GM23338 (cell line): Measurements from ENCODE around the gene E2F3. TPM values are rescaled to one million over a fixed set of nuclear protein-coding genes. Genes with fewer than 3 reads are reported as not detected.

Source experiments
- ATAC-seq: fragments of 200-7000 bp; cut with Tn5 transposase; 3 replicates; pipeline ENCODE4 v1.9.1; 2020
- DNase-seq: peaks from one replicate; pipeline ENCODE4 v3.0.0-alpha.2; 2015; ENCODE audit warnings: low spot score
- H2AFZ ChIP-seq: fragments of 200-600 bp; sonication (generic); 2 replicates; pipeline ENCODE4 v1.8.0; 2016; ENCODE audit warnings: antibody characterized with exemption, mild to moderate bottlenecking, moderate library complexity
- H3F3A ChIP-seq: fragments of 200-600 bp; sonication (generic); replicated peaks from 2 replicates; pipeline ENCODE4 v1.8.0; 2017; ENCODE audit warnings: antibody characterized with exemption, mixed run types, low read depth
- H3K27ac ChIP-seq: fragments of 200-600 bp; sonication (generic); 2 replicates; pipeline ENCODE4 v1.6.1; 2016; ENCODE audit warnings: low read depth
- H3K27me3 ChIP-seq: fragments of 200-600 bp; sonication (generic); 2 replicates; pipeline ENCODE4 v1.8.0; 2016; ENCODE audit warnings: mild to moderate bottlenecking, mixed run types, moderate library complexity; ENCODE audit not compliant: insufficient read depth
- H3K36me3 ChIP-seq: fragments of 200-600 bp; sonication (generic); 2 replicates; pipeline ENCODE4 v1.8.0; 2016; ENCODE audit warnings: mild to moderate bottlenecking; ENCODE audit not compliant: insufficient read depth
- H3K4me1 ChIP-seq: fragments of 200-600 bp; sonication (generic); 2 replicates; pipeline ENCODE4 v1.8.0; 2016; ENCODE audit warnings: mild to moderate bottlenecking, moderate library complexity; ENCODE audit not compliant: insufficient read depth
- H3K4me2 ChIP-seq: fragments of 200-600 bp; sonication (generic); 2 replicates; pipeline ENCODE4 v1.7.1; 2017; ENCODE audit warnings: mixed run types
- H3K4me3 ChIP-seq: fragments of 200-600 bp; sonication (generic); 2 replicates; pipeline ENCODE4 v1.6.1; 2016; ENCODE audit warnings: mixed run types
- H3K79me2 ChIP-seq: fragments of 200-600 bp; sonication (generic); replicated peaks from 2 replicates; pipeline ENCODE4 v1.8.0; 2017; ENCODE audit warnings: mild to moderate bottlenecking; ENCODE audit not compliant: insufficient read depth
- H3K9me2 ChIP-seq: fragments of 200-600 bp; sonication (generic); 2 replicates; pipeline ENCODE4 v1.8.0; 2017; ENCODE audit not compliant: insufficient read depth
- H4K20me1 ChIP-seq: fragments of 200-600 bp; sonication (generic); replicated peaks from 2 replicates; pipeline ENCODE4 v1.8.0; 2017; ENCODE audit warnings: mild to moderate bottlenecking; ENCODE audit not compliant: insufficient read depth
- H3K27ac Mint-ChIP-seq: 2 replicates; pipeline ENCODE4 v1.8.0; 2020; ENCODE audit warnings: inconsistent platforms, mild to moderate bottlenecking, moderate library complexity, mixed read lengths
- H3K27me3 Mint-ChIP-seq: 3 replicates; pipeline ENCODE4 v1.8.0; 2022; ENCODE audit warnings: low read depth, mild to moderate bottlenecking, moderate library complexity, mixed read lengths, inconsistent platforms; ENCODE audit not compliant: insufficient read depth, poor library complexity
- H3K36me3 Mint-ChIP-seq: 3 replicates; pipeline ENCODE4 v1.8.0; 2021; ENCODE audit warnings: low read depth, mild to moderate bottlenecking, inconsistent platforms, moderate library complexity, mixed read lengths
- H3K4me1 Mint-ChIP-seq: 3 replicates; pipeline ENCODE4 v1.8.0; 2020; ENCODE audit warnings: mild to moderate bottlenecking, inconsistent platforms, mixed read lengths
- H3K4me3 Mint-ChIP-seq: 3 replicates; pipeline ENCODE4 v1.8.0; 2021; ENCODE audit warnings: moderate library complexity, mild to moderate bottlenecking, inconsistent platforms, mixed read lengths
- H3K9me3 Mint-ChIP-seq: 3 replicates; pipeline ENCODE4 v1.8.0; 2020; ENCODE audit warnings: moderate library complexity, mild to moderate bottlenecking, inconsistent platforms, mixed read lengths
- CREB1 ChIP-seq: fragments of 250-450 bp; sonication (Bioruptor Pico); IDR thresholded peaks from 2 replicates; pipeline ENCODE4 v1.5.0; 2020; ENCODE audit warnings: low read depth, mild to moderate bottlenecking, moderate library complexity
- EZH2 ChIP-seq: fragments of 200-600 bp; sonication (generic); IDR thresholded peaks from one replicate; pipeline ENCODE4 v1.8.0; 2017; ENCODE audit warnings: antibody characterized with exemption, mild to moderate bottlenecking, low read depth; ENCODE audit not compliant: unreplicated experiment
- JUNB ChIP-seq: IDR thresholded peaks from one replicate; pipeline ENCODE4 v1.6.1; 2016; ENCODE audit warnings: antibody characterized with exemption; ENCODE audit not compliant: unreplicated experiment
- NANOG ChIP-seq: IDR thresholded peaks from 2 replicates; pipeline ENCODE4 v1.6.1; 2016; ENCODE audit warnings: antibody characterized with exemption, borderline replicate concordance
- POLR2AphosphoS5 ChIP-seq: IDR thresholded peaks from 2 replicates; pipeline ENCODE4 v1.6.1; 2016; ENCODE audit warnings: antibody characterized with exemption, low read depth
- STAT1 ChIP-seq: IDR thresholded peaks from one replicate; pipeline ENCODE4 v1.6.1; 2016; ENCODE audit warnings: antibody characterized with exemption; ENCODE audit not compliant: unreplicated experiment
- ZNF114 ChIP-seq: fragments of 250-450 bp; sonication (Bioruptor Pico); IDR thresholded peaks from 2 replicates; pipeline ENCODE4 v1.5.0; 2020; ENCODE audit warnings: mild to moderate bottlenecking, moderate library complexity
- ZNF331 ChIP-seq: fragments of 250-450 bp; sonication (Bioruptor Pico); IDR thresholded peaks from 2 replicates; pipeline ENCODE4 v1.5.0; 2020; ENCODE audit warnings: low read depth, mild to moderate bottlenecking, moderate library complexity
- polyA plus RNA-seq: library from polyadenylated mRNA; unstranded; fragments of >200 nt; fragmentation: Nextera tagmentation; extraction: Ambion mirVana; gene quantifications from 2 replicates; pipeline ENCODE4 v1.2.1, GENCODE V29; 2016
- total RNA-seq: library from RNA; depleted of rRNA; stranded (reverse); fragments of >200 nt; shearing (Covaris generic); gene quantifications from 2 replicates; pipeline ENCODE4 v1.2.3, GENCODE V29; 2014
- TF ChIP-seq, protein P1 (sequence below): IDR thresholded peaks from 2 replicates; pipeline ENCODE4 v1.6.1; 2016; ENCODE audit warnings: antibody characterized with exemption
- TF ChIP-seq, protein P2 (sequence below), 2 experiments: fragments of 200-600 bp in 1 of 2; sonication (generic) in 1 of 2; conservative IDR thresholded peaks; 2 replicates each; pipeline versions ENCODE4 v1.5.1 to v1.6.1; 2016 to 2017; ENCODE audit warnings: antibody characterized with exemption in 2 of 2, low read depth in 2 of 2, mild to moderate bottlenecking in 2 of 2, moderate library complexity in 1 of 2
- TF ChIP-seq, protein P3 (sequence below): IDR thresholded peaks from one replicate; pipeline ENCODE4 v1.6.1; 2018; ENCODE audit warnings: antibody characterized with exemption; ENCODE audit not compliant: unreplicated experiment
- TF ChIP-seq, protein P4 (sequence below): fragments of 250-450 bp; sonication (Bioruptor Pico); IDR thresholded peaks from 2 replicates; pipeline ENCODE4 v1.5.0; 2020; ENCODE audit warnings: mild to moderate bottlenecking, moderate library complexity

The E2F3 gene
- total and polyA plus RNA-seq, 2 experiments from 2014 or later = 27.2 to 33.5 TPM

DNA sequence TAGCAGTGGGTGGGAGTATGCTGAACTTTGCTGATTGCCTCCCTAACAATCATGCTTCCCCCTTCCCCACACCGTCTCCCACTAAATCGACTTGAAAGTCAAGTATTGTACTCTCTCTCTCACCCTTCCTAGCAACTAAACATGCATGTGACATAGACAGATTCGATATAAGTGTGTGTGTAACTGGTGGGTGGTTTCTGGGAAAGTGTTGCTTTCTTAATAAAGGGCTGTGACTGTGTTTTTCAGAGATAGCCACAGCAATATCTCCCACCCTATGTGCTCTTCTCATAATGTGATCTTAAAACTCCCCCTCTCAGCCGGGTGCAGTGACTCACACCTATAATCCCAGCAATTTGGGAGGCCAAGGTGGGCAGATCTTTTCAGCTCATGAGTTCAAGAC lies 49.3 kb upstream of the E2F3 start (continued):
- TF ChIP-seq EZH2 = no peak
- no peak for TF ChIP-seq ZNF114 (CRISPR knock-in tag)
- TF ChIP-seq, protein P1, sequence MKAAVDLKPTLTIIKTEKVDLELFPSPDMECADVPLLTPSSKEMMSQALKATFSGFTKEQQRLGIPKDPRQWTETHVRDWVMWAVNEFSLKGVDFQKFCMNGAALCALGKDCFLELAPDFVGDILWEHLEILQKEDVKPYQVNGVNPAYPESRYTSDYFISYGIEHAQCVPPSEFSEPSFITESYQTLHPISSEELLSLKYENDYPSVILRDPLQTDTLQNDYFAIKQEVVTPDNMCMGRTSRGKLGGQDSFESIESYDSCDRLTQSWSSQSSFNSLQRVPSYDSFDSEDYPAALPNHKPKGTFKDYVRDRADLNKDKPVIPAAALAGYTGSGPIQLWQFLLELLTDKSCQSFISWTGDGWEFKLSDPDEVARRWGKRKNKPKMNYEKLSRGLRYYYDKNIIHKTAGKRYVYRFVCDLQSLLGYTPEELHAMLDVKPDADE = no peak
- no peak for TF ChIP-seq NANOG
- TF ChIP-seq ZNF331 (CRISPR knock-in tag) = no peak
- TF ChIP-seq, protein P2, sequence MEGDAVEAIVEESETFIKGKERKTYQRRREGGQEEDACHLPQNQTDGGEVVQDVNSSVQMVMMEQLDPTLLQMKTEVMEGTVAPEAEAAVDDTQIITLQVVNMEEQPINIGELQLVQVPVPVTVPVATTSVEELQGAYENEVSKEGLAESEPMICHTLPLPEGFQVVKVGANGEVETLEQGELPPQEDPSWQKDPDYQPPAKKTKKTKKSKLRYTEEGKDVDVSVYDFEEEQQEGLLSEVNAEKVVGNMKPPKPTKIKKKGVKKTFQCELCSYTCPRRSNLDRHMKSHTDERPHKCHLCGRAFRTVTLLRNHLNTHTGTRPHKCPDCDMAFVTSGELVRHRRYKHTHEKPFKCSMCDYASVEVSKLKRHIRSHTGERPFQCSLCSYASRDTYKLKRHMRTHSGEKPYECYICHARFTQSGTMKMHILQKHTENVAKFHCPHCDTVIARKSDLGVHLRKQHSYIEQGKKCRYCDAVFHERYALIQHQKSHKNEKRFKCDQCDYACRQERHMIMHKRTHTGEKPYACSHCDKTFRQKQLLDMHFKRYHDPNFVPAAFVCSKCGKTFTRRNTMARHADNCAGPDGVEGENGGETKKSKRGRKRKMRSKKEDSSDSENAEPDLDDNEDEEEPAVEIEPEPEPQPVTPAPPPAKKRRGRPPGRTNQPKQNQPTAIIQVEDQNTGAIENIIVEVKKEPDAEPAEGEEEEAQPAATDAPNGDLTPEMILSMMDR (conservative IDR thresholded peaks at IDR 0.05; ENCODE audit: low read depth in 2 of 2) = no peak
- TF ChIP-seq, protein P3, sequence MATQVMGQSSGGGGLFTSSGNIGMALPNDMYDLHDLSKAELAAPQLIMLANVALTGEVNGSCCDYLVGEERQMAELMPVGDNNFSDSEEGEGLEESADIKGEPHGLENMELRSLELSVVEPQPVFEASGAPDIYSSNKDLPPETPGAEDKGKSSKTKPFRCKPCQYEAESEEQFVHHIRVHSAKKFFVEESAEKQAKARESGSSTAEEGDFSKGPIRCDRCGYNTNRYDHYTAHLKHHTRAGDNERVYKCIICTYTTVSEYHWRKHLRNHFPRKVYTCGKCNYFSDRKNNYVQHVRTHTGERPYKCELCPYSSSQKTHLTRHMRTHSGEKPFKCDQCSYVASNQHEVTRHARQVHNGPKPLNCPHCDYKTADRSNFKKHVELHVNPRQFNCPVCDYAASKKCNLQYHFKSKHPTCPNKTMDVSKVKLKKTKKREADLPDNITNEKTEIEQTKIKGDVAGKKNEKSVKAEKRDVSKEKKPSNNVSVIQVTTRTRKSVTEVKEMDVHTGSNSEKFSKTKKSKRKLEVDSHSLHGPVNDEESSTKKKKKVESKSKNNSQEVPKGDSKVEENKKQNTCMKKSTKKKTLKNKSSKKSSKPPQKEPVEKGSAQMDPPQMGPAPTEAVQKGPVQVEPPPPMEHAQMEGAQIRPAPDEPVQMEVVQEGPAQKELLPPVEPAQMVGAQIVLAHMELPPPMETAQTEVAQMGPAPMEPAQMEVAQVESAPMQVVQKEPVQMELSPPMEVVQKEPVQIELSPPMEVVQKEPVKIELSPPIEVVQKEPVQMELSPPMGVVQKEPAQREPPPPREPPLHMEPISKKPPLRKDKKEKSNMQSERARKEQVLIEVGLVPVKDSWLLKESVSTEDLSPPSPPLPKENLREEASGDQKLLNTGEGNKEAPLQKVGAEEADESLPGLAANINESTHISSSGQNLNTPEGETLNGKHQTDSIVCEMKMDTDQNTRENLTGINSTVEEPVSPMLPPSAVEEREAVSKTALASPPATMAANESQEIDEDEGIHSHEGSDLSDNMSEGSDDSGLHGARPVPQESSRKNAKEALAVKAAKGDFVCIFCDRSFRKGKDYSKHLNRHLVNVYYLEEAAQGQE = no peak
- no peak for TF ChIP-seq STAT1

DNA sequence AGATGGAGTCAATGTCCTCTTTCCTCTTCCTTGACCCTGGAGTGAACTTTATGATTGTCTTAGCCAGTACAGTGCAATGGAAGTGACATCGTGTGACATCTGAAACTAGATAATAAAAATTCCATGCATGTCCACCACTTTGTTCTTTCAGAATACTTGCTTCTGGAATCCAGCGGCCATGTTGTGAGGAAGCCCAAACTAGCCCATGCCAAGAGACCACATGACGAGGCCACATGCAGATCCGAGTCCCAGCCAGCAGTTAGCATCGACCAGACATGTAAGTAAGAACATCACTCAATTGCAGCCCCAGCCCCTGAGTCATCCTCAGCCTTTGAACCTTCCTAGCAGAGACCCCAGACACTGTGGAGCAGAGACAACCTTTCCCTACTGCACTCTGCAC lies 48.5 kb upstream of the E2F3 start:
- Mint-ChIP-seq H3K27ac (no peak overlapping the region), H3K4me3 (no peak overlapping the region), H3K36me3 (no peaks in the 10 kb centered on the region), H3K9me3 (no peaks in the 10 kb centered on the region), H3K27me3 (peaks cover 6% of the 10 kb centered on the region), H3K4me1 (no peaks in the 10 kb centered on the region)
- Histone ChIP-seq H3K27ac (no peak overlapping the region), H3K4me3 (no peak overlapping the region), H3K27me3 (no peaks in the 10 kb centered on the region), H4K20me1 (no peaks in the 10 kb centered on the region), H2AFZ (no peak overlapping the region), H3F3A (no peaks in the 10 kb centered on the region), H3K36me3 (no peaks in the 10 kb centered on the region), H3K4me1 (no peaks in the 10 kb centered on the region), H3K9me2 (peaks cover 2% of the 10 kb centered on the region; the same call in 1 of the 2 replicates), H3K79me2 (no peaks in the 10 kb centered on the region), H3K4me2 (no peak overlapping the region)
- DNase-seq = no peak
- ATAC-seq = no peak
- TF ChIP-seq STAT1 (no peak), JUNB (no peak), CREB1 (no peak), POLR2AphosphoS5 (no peak), ZNF114 (CRISPR knock-in tag) (no peak)
- TF ChIP-seq, protein P1 = no peak
- TF ChIP-seq, protein P4, sequence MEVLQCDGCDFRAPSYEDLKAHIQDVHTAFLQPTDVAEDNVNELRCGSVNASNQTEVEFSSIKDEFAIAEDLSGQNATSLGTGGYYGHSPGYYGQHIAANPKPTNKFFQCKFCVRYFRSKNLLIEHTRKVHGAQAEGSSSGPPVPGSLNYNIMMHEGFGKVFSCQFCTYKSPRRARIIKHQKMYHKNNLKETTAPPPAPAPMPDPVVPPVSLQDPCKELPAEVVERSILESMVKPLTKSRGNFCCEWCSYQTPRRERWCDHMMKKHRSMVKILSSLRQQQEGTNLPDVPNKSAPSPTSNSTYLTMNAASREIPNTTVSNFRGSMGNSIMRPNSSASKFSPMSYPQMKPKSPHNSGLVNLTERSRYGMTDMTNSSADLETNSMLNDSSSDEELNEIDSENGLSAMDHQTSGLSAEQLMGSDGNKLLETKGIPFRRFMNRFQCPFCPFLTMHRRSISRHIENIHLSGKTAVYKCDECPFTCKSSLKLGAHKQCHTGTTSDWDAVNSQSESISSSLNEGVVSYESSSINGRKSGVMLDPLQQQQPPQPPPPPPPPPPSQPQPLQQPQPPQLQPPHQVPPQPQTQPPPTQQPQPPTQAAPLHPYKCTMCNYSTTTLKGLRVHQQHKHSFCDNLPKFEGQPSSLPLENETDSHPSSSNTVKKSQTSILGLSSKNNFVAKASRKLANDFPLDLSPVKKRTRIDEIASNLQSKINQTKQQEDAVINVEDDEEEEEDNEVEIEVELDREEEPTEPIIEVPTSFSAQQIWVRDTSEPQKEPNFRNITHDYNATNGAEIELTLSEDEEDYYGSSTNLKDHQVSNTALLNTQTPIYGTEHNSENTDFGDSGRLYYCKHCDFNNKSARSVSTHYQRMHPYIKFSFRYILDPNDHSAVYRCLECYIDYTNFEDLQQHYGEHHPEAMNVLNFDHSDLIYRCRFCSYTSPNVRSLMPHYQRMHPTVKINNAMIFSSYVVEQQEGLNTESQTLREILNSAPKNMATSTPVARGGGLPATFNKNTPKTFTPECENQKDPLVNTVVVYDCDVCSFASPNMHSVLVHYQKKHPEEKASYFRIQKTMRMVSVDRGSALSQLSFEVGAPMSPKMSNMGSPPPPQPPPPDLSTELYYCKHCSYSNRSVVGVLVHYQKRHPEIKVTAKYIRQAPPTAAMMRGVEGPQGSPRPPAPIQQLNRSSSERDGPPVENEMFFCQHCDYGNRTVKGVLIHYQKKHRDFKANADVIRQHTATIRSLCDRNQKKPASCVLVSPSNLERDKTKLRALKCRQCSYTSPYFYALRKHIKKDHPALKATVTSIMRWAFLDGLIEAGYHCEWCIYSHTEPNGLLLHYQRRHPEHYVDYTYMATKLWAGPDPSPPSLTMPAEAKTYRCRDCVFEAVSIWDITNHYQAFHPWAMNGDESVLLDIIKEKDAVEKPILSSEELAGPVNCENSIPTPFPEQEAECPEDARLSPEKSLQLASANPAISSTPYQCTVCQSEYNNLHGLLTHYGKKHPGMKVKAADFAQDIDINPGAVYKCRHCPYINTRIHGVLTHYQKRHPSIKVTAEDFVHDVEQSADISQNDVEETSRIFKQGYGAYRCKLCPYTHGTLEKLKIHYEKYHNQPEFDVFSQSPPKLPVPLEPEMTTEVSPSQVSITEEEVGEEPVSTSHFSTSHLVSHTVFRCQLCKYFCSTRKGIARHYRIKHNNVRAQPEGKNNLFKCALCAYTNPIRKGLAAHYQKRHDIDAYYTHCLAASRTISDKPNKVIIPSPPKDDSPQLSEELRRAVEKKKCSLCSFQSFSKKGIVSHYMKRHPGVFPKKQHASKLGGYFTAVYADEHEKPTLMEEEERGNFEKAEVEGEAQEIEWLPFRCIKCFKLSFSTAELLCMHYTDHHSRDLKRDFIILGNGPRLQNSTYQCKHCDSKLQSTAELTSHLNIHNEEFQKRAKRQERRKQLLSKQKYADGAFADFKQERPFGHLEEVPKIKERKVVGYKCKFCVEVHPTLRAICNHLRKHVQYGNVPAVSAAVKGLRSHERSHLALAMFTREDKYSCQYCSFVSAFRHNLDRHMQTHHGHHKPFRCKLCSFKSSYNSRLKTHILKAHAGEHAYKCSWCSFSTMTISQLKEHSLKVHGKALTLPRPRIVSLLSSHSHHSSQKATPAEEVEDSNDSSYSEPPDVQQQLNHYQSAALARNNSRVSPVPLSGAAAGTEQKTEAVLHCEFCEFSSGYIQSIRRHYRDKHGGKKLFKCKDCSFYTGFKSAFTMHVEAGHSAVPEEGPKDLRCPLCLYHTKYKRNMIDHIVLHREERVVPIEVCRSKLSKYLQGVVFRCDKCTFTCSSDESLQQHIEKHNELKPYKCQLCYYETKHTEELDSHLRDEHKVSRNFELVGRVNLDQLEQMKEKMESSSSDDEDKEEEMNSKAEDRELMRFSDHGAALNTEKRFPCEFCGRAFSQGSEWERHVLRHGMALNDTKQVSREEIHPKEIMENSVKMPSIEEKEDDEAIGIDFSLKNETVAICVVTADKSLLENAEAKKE (CRISPR knock-in tag) = no peak
